Stimulated activated CD8-positive, alpha-beta memory T cell treated with anti-CD3 and anti-CD28 coated beads, Interleukin-15, amount 100 ng/mL, for 4 hours (primary cell): ENCODE data around the gene CHMP4B.

ENCODE experiments used
- DNase-seq, 2 donors: peaks; one replicate each; pipeline ENCODE4 v3.0.0-alpha.2; 2020; ENCODE audit warnings: low read depth in 2 of 2

The CHMP4B gene, protein sequence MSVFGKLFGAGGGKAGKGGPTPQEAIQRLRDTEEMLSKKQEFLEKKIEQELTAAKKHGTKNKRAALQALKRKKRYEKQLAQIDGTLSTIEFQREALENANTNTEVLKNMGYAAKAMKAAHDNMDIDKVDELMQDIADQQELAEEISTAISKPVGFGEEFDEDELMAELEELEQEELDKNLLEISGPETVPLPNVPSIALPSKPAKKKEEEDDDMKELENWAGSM

GRCh38 chr20:33810885-33811775, at the start of gene CHMP4B:
TSS of gene CHMP4B (plus strand) at chr20:33811348. CDS start at chr20:33811469, 121 bp downstream.
- DNase-seq, result peak; percentile 98

GRCh38 chr20:33761698-33762250, 49.4 kb upstream of the CHMP4B start:
- DNase-seq, result no peak

DNA sequence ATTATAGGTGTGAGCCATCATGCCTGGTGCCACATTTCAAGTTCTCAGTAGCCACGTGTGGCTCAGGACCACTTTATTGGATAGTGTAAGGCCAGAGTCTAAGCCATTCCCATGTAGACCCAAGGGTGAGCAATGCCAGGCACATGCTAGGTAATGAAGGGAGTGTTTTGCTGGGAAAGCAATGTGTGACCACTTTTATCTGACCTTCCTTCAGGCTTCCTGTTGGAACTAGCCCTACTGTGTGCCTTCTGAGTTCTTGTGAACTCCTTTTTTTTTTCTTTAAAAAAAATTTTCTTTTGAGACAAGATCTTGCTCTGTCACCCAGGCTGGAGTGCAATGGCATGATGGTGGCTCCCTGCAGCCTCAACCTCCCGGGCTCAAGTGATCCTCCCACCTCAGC, 46.0 kb upstream of the CHMP4B start:
- DNase-seq, result no peak

- DNase-seq, result no peak
Observed at GRCh38 chr20:33765592-33765991, 45.6 kb upstream of the CHMP4B start.

DNA sequence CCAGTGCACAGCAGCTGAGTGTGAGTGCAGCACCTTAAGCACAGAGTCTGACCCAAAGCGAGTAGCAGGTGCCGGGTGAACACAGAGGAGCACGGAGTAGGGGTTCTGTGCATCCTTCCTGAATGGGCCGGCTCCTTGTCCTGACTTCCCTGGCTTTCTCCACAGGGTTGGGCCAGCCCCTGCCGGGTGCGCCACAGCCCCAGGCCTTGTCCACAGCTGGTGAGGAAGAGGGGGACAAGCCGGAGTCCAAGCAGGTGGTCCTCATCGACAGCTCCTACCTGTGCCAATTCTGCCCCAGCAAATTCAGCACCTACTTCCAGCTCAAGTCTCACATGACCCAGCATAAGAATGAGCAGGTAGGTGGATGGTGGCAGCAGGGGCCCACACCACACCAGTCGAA, 44.5 kb upstream of the CHMP4B start:
- no peak for DNase-seq

DNA sequence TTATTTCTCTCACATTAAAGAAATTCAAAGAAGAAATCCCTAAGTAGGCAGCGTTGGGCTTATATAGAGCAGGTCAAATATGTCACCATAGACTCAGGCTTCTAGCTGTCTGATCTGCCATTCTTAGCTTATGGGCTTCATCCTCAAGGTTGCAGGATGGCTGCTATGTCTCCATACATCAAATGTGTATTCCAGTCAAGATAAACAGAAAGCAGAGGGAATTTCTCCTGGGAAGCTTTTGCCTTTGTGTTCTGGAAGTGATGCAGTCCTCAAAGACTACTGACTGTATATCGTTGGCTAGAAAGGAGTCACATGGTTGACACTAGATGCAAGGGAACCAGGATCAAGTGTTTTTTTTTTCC, 43.4 kb upstream of the CHMP4B start:
- DNase-seq, result no peak

DNA sequence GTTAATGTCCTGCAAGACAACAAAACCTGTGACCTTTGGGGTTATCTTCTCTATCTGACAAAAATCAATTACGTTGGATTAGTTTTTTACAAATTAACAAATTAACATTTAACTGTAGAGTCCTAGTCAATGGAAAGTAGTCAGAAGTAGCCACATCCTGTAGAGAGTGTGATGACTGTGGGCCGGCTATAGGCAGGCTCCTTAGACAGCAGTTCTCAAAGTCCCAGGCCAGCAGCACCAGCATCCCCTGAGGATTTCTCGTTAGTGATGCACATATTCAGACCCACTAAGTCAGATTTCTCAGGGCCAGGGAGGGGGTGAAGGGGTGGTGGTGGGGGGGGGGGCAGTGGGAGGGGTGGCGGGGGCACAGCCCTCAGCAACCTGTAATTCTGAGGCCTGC, 42.1 kb upstream of the CHMP4B start:
- no peak for DNase-seq

DNA sequence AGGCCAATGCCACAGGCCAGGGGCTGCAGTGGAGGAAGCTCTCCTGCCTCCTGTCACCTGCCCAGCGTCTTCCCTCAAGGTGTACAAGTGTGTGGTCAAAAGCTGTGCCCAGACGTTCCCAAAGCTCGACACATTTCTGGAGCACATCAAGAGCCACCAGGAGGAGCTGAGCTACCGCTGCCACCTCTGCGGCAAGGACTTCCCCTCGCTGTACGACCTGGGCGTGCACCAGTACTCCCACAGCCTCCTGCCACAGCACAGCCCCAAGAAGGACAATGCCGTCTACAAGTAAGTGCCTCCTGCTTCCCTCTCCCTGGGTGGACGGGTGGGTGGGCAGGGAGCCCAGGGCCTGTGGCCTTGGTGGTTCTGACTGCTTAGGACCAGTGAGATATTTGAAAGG, 41.1 kb upstream of the CHMP4B start:
- no peak for DNase-seq

GRCh38 chr20:33771938-33772337, 39.2 kb upstream of the CHMP4B start:
- no peak for DNase-seq

- no peak for DNase-seq
Observed at GRCh38 chr20:33772439-33772838, 38.7 kb upstream of the CHMP4B start.

- no peak for DNase-seq
Observed at GRCh38 chr20:33773412-33774089, 37.6 kb upstream of the CHMP4B start.

- no peak for DNase-seq
Observed at GRCh38 chr20:33777816-33778215, 33.3 kb upstream of the CHMP4B start.

DNA sequence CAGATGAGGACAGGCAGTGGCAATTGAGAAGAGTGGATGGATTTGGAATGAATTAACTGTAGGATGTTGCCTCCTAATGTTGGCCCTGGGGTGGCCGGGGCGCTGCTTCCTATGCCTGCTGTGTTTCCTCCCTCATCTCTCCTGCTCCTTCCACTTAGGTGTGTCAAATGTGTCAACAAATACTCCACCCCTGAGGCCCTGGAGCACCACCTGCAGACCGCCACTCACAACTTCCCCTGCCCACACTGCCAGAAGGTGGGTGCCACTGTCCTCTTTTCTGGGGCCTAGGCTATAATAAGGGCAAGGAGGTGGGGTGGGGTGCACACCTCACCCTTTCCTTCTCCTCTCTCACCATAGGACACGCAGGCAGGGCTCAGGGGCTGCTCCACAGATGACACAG, 30.0 kb upstream of the CHMP4B start:
- DNase-seq, result no peak

GRCh38 chr20:33781945-33782344, 29.2 kb upstream of the CHMP4B start:
- no peak for DNase-seq

GRCh38 chr20:33783256-33783655, 27.9 kb upstream of the CHMP4B start:
- DNase-seq, result no peak

DNA sequence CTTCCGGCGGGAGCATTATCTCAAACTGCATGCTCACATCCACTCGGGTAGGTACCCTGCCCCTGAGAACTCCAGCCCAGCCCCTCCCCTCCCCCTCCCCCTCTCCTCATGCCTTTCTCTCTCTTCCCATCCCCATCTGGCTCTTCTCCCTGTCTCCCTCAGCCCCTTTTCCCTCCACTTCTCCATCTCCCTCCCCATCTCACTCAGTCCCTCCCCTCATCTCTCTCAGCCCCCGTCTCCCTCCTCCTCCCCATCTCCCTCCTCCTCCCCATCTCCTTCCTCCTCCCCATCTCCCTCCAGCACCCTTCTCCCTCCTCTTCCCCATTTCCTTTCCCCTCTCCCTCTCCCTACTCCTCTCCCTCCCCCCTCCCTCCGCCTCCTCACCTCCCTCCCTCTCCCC, 27.3 kb upstream of the CHMP4B start:
- DNase-seq, result no peak

GRCh38 chr20:33784225-33784624, 26.9 kb upstream of the CHMP4B start:
- DNase-seq, result no peak

- DNase-seq, result no peak
Observed at GRCh38 chr20:33785503-33785902, 25.6 kb upstream of the CHMP4B start.

DNA sequence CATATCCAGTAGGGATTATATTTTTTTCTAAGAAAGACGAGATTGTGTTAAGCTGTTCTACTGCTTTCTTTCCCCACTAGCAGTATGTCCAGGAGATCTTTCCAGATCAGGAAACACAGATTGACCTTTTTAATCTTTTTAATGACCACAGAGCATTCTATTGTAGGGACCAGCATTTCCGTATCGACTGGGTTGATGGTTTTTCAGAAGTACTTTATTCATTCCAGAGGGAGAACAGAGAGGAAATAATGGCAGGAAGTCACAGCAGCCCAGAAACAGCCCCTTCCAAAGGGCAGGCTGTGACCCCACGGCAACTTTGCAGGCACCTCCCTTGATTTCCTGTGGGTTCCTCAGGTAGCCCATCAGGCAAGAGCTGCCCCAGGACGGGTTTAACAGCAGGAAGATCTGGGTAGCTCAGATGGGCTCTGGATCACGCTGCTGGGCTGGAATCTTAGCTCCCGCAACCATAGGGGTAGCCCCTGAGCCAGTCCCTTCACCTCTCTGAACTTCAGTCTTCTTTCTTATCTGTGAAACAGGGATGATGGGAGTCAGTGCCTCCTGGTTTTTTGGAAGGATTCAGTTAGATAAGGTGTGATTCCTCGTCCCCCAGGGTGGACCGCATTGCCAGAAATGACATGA, 23.8 kb upstream of the CHMP4B start:
- no peak for DNase-seq

DNA sequence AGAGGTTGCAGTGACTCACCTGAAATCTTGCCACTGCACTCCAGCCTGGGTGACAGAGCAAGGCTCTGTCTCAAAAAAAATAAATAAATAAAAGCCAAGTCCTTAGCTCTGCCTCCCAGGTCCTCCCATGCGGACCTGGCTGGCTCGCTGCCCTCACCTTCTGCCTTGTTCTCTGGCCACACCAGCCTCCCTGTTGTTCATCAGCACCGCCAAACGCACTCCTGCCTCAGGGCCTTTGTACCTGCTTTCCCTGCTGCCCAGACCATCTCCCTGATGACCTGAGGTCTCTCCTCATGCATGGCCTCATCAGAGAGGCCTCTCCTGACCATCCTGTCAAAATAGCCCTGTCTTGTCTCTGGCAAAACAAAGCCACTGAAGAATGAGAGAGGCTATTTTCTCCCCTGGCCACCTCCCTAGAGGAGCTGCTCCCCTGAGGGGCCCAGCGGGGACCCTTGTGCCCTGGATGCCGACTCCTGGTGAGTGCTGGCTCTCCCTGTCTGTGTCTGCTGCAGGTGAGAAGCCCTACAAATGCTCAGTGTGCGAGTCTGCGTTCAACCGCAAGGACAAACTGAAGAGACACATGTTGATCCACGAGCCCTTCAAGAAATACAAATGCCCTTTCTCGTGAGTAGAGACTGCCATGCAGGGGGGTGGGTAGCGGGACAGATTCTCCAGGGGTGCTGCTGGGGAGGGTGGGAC, 22.6 kb upstream of the CHMP4B start:
- DNase-seq, result no peak

- DNase-seq, result no peak
Observed at GRCh38 chr20:33789109-33789857, 21.9 kb upstream of the CHMP4B start.
